ACHN (cell line): ENCODE results near the gene NSUN7.

ENCODE experiments used
- DNase-seq: peaks from one replicate; pipeline ENCODE4 v3.0.0-alpha.2; 2015
- in situ Hi-C: cut with HindIII; loops from 2 replicates; pipeline ENCODE4 v1.10.0; 2017; ENCODE audit warnings: low sequenced_read_pairs, low pct_ligation_motif_present, low pct_unique_long_range_greater_than_20kb

NSUN7 gene

DNA sequence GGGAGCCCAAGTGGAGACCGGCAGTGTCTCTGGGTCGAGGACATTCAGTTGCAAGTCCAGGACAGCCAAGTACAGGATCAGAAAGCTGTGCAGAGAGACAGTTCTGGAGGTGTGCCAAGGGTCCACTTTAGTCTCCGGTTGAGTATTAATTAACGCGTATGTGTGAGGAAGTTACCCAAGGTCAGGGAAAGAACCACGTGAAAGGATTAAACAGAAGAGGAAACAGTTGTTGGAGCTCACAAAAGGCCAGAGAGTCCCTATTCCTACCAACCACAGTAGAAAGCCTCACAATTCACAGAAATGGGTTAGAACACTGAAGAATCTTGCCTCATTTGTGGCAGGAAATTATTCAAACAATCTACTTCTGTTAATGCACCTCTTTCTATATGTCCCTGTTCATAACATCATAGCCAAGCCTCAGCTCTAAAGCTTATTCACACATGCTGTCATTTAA, 17.9 kb upstream of the NSUN7 start:
- DNase-seq: no peak
- in situ Hi-C loops: no loop called here

- DNase-seq: no peak
- in situ Hi-C loops: no loop called here
These were observed 16.0 kb upstream of the NSUN7 start for GRCh38 chr4:40733752-40734151.

DNA sequence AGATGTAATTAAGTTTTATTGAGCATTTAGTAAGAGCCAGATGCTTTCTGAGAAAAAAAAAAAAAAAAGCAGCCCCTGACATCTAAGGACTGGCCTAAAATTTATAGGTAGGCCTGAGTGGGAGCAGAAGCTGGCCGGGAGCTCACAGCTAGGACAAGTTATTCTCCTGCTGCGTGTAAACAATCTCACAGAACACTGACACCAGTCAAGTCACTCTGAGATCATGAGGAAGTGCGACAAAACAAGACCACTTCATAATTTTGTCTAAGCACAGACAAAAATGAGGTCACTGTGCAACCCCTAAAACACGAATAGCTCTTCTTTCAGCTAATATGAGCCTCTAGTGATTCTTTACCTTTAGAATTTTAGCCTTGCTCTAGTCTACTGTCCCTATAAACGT, 15.3 kb upstream of the NSUN7 start:
- in situ Hi-C loops: no loop called here
- DNase-seq: no peak

GRCh38 chr4:40736910-40737309, 12.8 kb upstream of the NSUN7 start:
- in situ Hi-C loops: no loop called here
- peak; percentile 42 for DNase-seq

- no peak for DNase-seq
- in situ Hi-C loops: no loop called here
These were observed 11.9 kb upstream of the NSUN7 start for GRCh38 chr4:40737879-40738278.

- DNase-seq: no peak
- in situ Hi-C loops: no loop called here
These were observed 10.4 kb upstream of the NSUN7 start for GRCh38 chr4:40739347-40739746.

DNA sequence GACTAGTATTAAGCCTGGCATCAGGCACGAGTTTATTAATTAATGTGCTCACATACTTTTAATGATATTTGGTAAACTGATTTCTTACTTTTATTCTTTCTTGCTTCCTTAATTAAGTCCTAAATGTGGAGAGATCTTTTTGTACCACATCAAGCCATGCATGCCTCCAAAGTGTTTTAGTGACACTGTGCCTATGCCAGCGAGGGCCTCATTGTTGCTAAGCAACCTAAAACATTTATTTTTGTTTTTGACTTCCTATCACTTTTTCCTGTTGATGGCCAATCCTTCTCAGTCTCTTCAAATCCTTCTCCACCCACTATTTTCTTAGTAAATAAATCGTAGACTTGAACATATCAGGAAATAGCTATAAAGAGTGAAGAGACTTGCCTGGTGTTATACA, 5.5 kb upstream of the NSUN7 start:
- no peak for DNase-seq
- in situ Hi-C loops: no loop called here

GRCh38 chr4:40745285-40745984, 4.3 kb upstream of the NSUN7 start:
- in situ Hi-C loops: no loop called here
- DNase-seq: no peak

DNA sequence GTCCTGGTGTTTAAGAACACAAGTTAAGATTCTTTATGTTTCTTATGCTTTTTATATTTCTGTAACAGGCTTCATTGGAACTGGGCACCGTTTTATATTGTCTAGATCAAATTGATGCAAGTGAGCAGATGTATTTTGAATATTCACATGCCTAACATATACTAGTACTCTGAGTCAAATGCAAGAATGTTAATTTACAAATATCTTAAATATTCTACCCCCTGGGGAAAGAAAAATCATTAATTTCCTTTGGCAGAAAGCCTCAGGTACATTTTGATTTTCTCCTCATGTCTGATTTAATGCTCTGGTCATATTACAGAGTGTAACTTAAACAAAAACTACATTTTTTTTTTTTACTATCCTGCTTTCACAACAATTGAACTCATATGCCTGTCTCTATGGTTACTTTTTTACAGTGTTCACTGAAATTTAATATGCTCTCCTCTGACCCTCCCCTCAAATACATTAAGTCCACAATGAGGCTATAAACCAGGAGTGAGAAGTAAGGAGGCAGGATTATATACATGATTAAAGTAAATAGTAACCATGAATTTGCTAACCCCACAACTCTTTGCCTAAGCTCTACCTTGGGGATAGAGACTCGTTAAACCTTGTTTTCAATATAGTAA, 2.4 kb upstream of the NSUN7 start:
- no peak for DNase-seq
- in situ Hi-C loops: no loop called here

- DNase-seq: peak; percentile 27
- in situ Hi-C loops: no loop called here
These were observed 905 bp downstream of the NSUN7 start for GRCh38 chr4:40750461-40751258.

DNA sequence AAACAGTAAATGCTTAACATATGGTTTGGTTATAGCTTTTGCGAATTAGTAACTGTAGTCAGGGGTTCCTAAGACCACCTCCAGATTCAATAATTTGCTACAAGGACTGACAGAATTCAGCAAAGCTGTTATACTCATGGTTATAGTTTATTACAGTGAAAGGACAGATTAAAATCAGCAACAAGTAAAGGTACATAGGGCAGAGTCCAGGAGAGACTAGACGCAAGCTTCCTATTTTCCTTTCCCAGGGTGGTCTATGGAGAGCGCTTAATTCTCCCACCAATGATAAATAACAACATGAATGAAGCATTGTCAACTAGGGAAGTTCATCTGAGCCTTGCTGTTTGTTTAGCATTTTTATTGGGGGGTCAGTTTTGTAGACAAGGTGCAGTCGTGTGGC, 5.9 kb downstream of the NSUN7 start:
- no peak for DNase-seq
- in situ Hi-C loops: no loop called here

DNA sequence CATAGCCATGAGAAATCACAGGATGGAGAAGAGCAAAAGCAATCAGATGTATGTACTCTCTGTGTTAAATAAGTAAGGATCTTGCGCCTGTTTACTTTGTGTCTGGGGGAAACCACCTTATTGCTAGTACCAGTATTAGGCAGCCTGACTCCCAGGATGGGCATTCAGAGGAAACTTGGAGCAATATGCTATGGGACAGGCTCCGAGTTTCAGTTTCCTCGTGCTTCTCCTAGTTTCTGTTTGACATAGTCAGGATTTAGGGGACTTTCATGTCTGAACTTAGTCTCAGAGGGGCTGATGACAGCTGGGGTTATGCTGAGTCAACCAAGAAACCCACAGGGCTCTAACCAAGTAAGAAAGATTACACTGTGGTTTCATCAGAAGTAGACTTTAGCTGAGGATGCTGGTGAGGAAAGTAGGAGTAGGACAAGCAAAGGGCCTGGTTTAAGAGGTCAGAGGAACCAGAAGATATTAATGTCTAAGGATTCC, 13.5 kb downstream of the NSUN7 start:
- in situ Hi-C loops: no loop called here
- DNase-seq: peak; percentile 23

DNA sequence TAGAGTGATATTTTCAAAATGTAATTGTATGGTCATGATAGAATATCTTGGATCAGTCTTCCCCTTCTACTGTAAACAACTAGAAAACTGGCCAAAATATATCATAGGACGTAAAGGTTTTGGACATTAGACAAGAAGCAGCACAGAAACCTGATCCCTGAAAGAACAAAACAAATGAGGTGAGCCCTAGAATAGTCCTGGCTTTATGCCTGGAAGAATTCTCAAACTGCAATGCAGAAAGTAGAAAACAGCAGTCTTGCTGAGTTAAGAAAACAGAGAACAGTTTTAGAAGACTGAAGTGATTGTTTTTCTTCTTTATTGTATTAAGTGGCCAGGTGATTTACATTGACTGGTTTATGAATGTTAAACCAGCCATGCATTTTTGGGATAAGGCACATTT, 19.5 kb downstream of the NSUN7 start:
- DNase-seq: no peak
- in situ Hi-C loops: no loop called here

DNA sequence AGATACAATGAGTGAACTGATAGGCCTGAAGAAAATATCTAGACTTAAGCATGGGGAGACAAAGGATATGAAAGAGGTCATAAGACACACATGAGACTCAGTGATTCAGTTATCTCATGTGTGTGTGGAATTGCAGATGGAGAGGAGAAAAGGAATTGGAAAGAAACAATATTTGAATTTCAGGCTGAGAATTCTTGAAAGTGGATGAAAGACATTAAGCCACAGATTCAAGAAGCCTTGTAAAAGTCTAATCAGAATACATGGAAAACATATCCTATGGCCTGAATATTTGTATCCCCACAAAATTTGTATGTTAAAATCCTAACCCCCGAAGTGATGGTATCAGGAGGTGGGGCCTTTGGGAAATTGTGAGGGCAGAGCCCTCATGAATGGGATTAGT, 28.3 kb downstream of the NSUN7 start:
- no peak for DNase-seq
- in situ Hi-C loops: no loop called here

DNA sequence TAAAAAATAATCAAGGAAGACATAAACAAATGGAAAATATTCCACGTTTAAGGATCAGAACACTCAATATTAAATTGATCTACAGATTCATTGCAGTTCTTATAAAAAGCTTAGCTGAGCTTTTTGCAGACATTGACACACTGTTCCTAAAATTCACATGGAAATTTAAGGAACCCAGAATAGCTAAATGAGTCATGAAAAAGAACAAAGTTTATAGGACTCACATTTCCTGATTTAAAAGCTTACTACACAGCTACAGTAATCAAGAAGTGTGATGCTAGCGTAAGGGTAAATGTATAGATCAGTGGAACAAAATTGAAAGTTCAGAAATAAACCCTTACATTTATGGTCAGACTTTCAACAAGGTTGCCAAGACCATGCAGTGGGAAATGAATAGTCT, 33.1 kb downstream of the NSUN7 start:
- in situ Hi-C loops: no loop called here
- no peak for DNase-seq

DNA sequence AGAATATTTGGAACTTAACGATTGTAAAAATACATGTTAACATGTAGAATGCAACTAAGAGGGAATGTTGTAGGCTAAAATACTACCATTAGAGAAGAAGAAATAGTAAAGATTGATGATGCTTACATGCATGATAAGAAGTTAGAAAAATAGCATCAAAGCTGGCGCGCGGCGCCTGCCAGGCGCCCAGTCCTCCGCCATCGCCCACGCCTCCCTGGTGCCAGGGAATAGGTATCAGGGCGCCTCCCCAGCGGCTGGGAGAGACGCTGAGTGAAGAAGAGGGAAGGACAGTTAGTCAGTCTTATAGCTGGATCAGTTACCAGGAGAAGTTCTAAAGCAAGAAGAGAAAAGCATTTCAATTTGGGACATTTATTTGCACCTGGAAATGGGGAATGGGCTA, 36.0 kb downstream of the NSUN7 start:
- no peak for DNase-seq
- in situ Hi-C loops: no loop called here

GRCh38 chr4:40788331-40788730, 38.6 kb downstream of the NSUN7 start:
- no peak for DNase-seq
- in situ Hi-C loops: no loop called here

DNA sequence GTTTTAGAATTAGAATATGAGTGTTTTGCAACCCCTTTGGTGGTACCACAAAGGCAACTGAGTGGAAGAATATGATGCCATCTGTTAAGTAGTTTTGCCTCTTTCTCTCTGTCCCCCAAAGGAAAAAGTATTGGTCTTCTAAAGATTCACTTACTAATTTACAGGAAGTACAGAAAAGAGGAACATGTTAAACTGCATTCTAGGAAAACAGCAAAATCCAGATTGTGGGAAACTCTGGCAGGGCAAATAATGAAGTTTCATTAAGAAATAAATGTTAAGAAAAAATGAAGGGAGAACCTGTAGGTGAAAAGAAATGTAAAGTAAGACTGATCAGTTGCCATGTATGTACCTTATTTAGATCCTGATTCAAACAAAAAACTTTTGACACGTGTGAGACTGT, 39.3 kb downstream of the NSUN7 start:
- DNase-seq: no peak
- in situ Hi-C loops: no loop called here

- DNase-seq: no peak
- in situ Hi-C loops: no loop called here
These were observed 40.0 kb downstream of the NSUN7 start for GRCh38 chr4:40789771-40790170.

DNA sequence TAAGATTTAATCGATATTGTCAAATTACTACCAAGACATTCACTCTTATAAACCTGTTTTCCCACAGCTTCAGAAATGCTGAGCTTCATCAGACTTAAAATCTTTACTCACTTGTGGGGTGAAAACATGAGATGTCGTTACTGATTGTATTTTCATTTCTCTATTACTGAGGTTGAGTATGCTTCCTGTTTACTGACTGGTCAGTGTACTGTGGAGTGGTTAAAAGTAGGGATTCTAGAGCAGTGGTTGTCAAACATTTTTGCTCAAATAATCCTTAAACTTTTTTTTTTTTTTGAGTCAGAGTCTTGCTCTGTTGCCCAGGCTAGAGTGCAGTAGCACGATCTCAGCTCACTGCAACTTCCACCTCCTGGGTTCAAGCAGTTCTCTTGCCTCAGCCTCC, 50.3 kb downstream of the NSUN7 start:
- no peak for DNase-seq
- in situ Hi-C loops: no loop called here
